GM13977 (cell line): Measurements from ENCODE around the gene SSTR3.

Experiments
- DNase-seq: peaks from one replicate; pipeline ENCODE4 v3.0.0; 2012; ENCODE audit warnings: low spot score
- CTCF ChIP-seq: IDR thresholded peaks from 2 replicates; pipeline ENCODE4 v1.5.1; 2012; ENCODE audit warnings: mild to moderate bottlenecking, control low read depth; ENCODE audit not compliant: insufficient read depth; ENCODE audit errors: extremely low read depth, missing control alignments
- in situ Hi-C: fragments of 300-500 bp; cut with MboI; formaldehyde crosslinking; loops from one replicate; pipeline ENCODE4 v1.12.0; 2022; ENCODE audit warnings: low sequenced_read_pairs, low pct_unique_long_range_greater_than_20kb, mixed read lengths, inconsistent platforms; ENCODE audit not compliant: unreplicated experiment

The SSTR3 gene

GRCh38 chr22:37212174-37212906, at the start of gene SSTR3:
Gene SSTR3 (minus strand): TSS chr22:37212477. CDS start chr22:37207803, 4,674 bp downstream.
- DNase-seq, result no peak
- in situ Hi-C loops, result no loop called here
- TF ChIP-seq CTCF, result no peak

GRCh38 chr22:37260901-37261336, 48.6 kb upstream of the SSTR3 start:
- TF ChIP-seq CTCF, result peak; percentile 91
- peak; percentile 75 for DNase-seq
- in situ Hi-C loops, result no loop called here

GRCh38 chr22:37260155-37260795, 48.0 kb upstream of the SSTR3 start:
- no peak for TF ChIP-seq CTCF
- in situ Hi-C loops, result no loop called here
- DNase-seq, result no peak

GRCh38 chr22:37259540-37260029, 47.3 kb upstream of the SSTR3 start:
- no peak for DNase-seq
- in situ Hi-C loops, result no loop called here
- TF ChIP-seq CTCF, result peak; percentile 62

GRCh38 chr22:37258753-37259401, 46.6 kb upstream of the SSTR3 start:
- TF ChIP-seq CTCF, result no peak
- DNase-seq, result no peak
- in situ Hi-C loops, result no loop called here

- TF ChIP-seq CTCF, result no peak
- DNase-seq, result no peak
- in situ Hi-C loops, result no loop called here
These were observed 45.9 kb upstream of the SSTR3 start for GRCh38 chr22:37258005-37258752.
